A673 (cell line): ENCODE measurements around the gene KATNIP.

Experiments
- EZH2 ChIP-seq: fragments of 200-600 bp; sonication (generic); IDR thresholded peaks from 2 replicates; pipeline ENCODE4 v1.6.1; 2017; ENCODE audit warnings: borderline replicate concordance, low read depth, mild to moderate bottlenecking, mixed read lengths, antibody characterized with exemption, low read length; ENCODE audit not compliant: poor library complexity, severe bottlenecking
- TF ChIP-seq, protein P1 (sequence below): fragments of 300-800, 200-600 bp; sonication (generic); conservative IDR thresholded peaks from 2 replicates; pipeline ENCODE4 v1.5.1; 2017; ENCODE audit warnings: low read depth, mild to moderate bottlenecking, antibody characterized with exemption, low read length, moderate library complexity, mixed read lengths

DNA sequence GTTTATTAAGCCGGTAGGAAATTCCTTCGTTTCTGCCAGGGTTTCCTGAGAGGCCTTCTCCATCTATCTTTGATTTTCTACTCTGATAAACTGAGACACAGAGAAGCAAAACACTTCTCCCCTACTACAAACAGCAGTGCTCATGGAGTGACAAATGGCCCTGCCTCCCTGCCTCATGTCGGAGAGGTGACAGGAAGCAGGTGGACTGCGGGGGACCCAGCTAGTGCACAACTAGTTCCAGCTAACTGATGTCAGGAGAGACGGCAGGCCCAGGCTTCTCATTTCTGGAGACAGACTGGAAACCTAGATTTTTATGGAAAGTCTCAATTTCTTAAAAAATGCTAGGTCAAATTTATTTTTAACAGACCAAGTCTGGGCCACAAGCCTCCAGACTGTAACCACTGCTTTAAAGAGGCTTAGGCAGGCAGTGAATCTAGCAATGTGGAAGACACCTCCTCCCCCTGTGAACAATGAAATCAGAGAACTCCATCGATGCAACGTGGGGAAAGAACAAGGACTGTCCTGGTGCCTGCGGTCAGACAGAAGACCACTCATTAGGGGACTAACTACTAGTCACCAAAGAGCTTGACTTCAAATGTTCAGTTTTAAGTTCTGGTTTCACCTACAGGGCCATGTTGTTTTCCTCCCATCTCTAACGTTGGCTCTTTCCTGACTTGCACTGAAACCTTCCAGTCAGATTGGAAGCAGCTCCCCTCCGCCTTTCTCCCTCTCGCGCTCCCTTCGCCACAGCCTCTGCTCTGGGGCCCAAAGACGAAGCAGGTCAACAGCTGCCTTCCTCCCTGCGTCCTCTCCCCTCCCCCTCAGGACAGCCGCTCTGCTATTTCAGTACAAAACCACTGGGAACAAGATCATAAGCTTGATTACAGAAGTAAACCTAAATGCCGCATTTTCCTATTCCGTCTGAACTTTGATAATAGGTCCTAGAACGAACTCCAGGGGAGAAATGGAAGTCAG is 17.8 kb upstream of the KATNIP start:
- TF ChIP-seq, protein P1, sequence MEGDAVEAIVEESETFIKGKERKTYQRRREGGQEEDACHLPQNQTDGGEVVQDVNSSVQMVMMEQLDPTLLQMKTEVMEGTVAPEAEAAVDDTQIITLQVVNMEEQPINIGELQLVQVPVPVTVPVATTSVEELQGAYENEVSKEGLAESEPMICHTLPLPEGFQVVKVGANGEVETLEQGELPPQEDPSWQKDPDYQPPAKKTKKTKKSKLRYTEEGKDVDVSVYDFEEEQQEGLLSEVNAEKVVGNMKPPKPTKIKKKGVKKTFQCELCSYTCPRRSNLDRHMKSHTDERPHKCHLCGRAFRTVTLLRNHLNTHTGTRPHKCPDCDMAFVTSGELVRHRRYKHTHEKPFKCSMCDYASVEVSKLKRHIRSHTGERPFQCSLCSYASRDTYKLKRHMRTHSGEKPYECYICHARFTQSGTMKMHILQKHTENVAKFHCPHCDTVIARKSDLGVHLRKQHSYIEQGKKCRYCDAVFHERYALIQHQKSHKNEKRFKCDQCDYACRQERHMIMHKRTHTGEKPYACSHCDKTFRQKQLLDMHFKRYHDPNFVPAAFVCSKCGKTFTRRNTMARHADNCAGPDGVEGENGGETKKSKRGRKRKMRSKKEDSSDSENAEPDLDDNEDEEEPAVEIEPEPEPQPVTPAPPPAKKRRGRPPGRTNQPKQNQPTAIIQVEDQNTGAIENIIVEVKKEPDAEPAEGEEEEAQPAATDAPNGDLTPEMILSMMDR = no peak
- no peak for TF ChIP-seq EZH2
